Upper lobe of right lung (tissue), 1 donor: ENCODE results near the gene RERE. TPM values are rescaled to one million over a fixed set of nuclear protein-coding genes. Genes with fewer than 3 reads are reported as not detected.

ENCODE experiments used
- ATAC-seq: fragments of 200-7000 bp; cut with Tn5 transposase; one replicate; pipeline ENCODE4 v1.9.1; 2020; ENCODE audit warnings: mild to moderate bottlenecking, moderate library complexity
- DNase-seq: peaks from one replicate; pipeline ENCODE4 v3.0.0-alpha.2; 2020
- H3K27ac ChIP-seq: fragments of 200-600 bp; one replicate; pipeline ENCODE4 v1.8.0; 2022
- H3K27me3 ChIP-seq: fragments of 200-600 bp; one replicate; pipeline ENCODE4 v1.8.0; 2022; ENCODE audit warnings: mild to moderate bottlenecking
- H3K36me3 ChIP-seq: fragments of 200-600 bp; one replicate; pipeline ENCODE4 v1.8.0; 2022
- H3K4me1 ChIP-seq: fragments of 200-600 bp; one replicate; pipeline ENCODE4 v1.8.0; 2022
- H3K4me3 ChIP-seq: fragments of 200-600 bp; one replicate; pipeline ENCODE4 v1.8.0; 2022; ENCODE audit warnings: mild to moderate bottlenecking
- H3K9me3 ChIP-seq: fragments of 200-600 bp; one replicate; pipeline ENCODE4 v1.8.0; 2022
- CTCF ChIP-seq: fragments of 200-600 bp; IDR thresholded peaks from one replicate; pipeline ENCODE4 v1.8.0; 2022; ENCODE audit warnings: antibody characterized with exemption
- intact Hi-C: fragments of 100-400 bp; cut with DNase I; formaldehyde crosslinking; loops from one replicate; pipeline ENCODE4 v1.11.0; 2022
- total RNA-seq: library from RNA; stranded (reverse); fragmentation: NEBNext Ultra II Directional; extraction: Animal tissue kit (Norgen Biotek cat#: 25700); gene quantifications from one replicate; pipeline ENCODE4 v1.2.1, GENCODE V29; 2021
- donor health status: DM: no; HTN: yes; CAD: no; lungs with severe emphysema.

The RERE gene
- total RNA-seq, 1 donor from 2014 or later = 99.6 TPM

GRCh38 chr1:8374356-8374755 lies 443.1 kb downstream of the RERE start:
- Histone ChIP-seq H3K9me3 (no peaks in the 10 kb centered on the region), H3K4me1 (peaks cover 74% of the 10 kb centered on the region), H3K36me3 (peaks cover 8% of the 10 kb centered on the region), H3K27me3 (no peaks in the 10 kb centered on the region), H3K27ac (peak overlapping the region; percentile 77), H3K4me3 (no peak overlapping the region)
- DNase-seq (no peak), ATAC-seq (no peak)
- intact Hi-C loops = no loop called here
- no peak for TF ChIP-seq CTCF

- intact Hi-C loops = no loop called here
- Histone ChIP-seq H3K27ac (peak overlapping the region; percentile 77), H3K4me3 (no peak overlapping the region), H3K9me3 (no peaks in the 10 kb centered on the region), H3K4me1 (peaks cover 68% of the 10 kb centered on the region), H3K27me3 (no peaks in the 10 kb centered on the region), H3K36me3 (peaks cover 8% of the 10 kb centered on the region)
- TF ChIP-seq CTCF = no peak
- ATAC-seq = peak; percentile 87
- no peak for DNase-seq
Observed at GRCh38 chr1:8373581-8374241, 443.7 kb downstream of the RERE start.

GRCh38 chr1:8373125-8373524 lies 444.3 kb downstream of the RERE start:
- peaks cover 65% of the 10 kb centered on the region for H3K4me1 ChIP-seq
- no peaks in the 10 kb centered on the region for H3K9me3 ChIP-seq
- intact Hi-C loops = no loop called here
- H3K27ac ChIP-seq = peak overlapping the region; percentile 77
- no peak overlapping the region for H3K4me3 ChIP-seq
- H3K36me3 ChIP-seq = peaks cover 8% of the 10 kb centered on the region
- DNase-seq = no peak
- TF ChIP-seq CTCF = no peak
- ATAC-seq = no peak
- H3K27me3 ChIP-seq = no peaks in the 10 kb centered on the region

- Histone ChIP-seq H3K9me3 (no peaks in the 10 kb centered on the region), H3K36me3 (peaks cover 11% of the 10 kb centered on the region), H3K4me3 (no peak overlapping the region), H3K4me1 (peaks cover 62% of the 10 kb centered on the region), H3K27ac (peak overlapping the region; percentile 27), H3K27me3 (no peaks in the 10 kb centered on the region)
- no peak for ATAC-seq
- intact Hi-C loops = no loop called here
- peak; percentile 45 for DNase-seq
- TF ChIP-seq CTCF = no peak
Observed at GRCh38 chr1:8371372-8371991, 446.0 kb downstream of the RERE start.

GRCh38 chr1:8370905-8371315 lies 446.5 kb downstream of the RERE start:
- H3K27ac ChIP-seq = peak overlapping the region; percentile 27
- H3K4me3 ChIP-seq = no peak overlapping the region
- peak; percentile 7 for DNase-seq
- no peak for TF ChIP-seq CTCF
- no peaks in the 10 kb centered on the region for H3K27me3 ChIP-seq
- ATAC-seq = no peak
- peaks cover 16% of the 10 kb centered on the region for H3K36me3 ChIP-seq
- intact Hi-C loops = no loop called here
- H3K9me3 ChIP-seq = no peaks in the 10 kb centered on the region
- H3K4me1 ChIP-seq = peaks cover 60% of the 10 kb centered on the region
